ENCODE data around the gene SEMA5A. TPM values are rescaled to one million over a fixed set of nuclear protein-coding genes. Genes with fewer than 3 reads are reported as not detected.

SEMA5A gene
- total and polyA plus RNA-seq, 2 of the 13 experiments (the other 11 are each of a cell fraction or from before 2014, with no cell fraction given), result 0.01 TPM; not detected in 1

GRCh38 chr5:9551567-9552537, 6.0 kb upstream of the SEMA5A start:
- H3K27me3 ChIP-seq (ENCODE audit: control insufficient read depth in 1 of 2, insufficient read depth in 2 of 2, low read length in 2 of 2), result peaks cover 2 to 3% of the 10 kb centered on the region in 2 experiments; a peak in 1 of 5 replicates
- no peaks in the 10 kb centered on the region for H3K36me3 ChIP-seq (replicated peaks in 1 of 2; ENCODE audit: control insufficient read depth in 1 of 2, insufficient read depth in 2 of 2, low read length in 2 of 2)
- H3K9me3 ChIP-seq (ENCODE audit: low read length), result no peaks in the 10 kb centered on the region
- H4K20me1 ChIP-seq (ENCODE audit: insufficient read depth, low read length), result no peaks in the 10 kb centered on the region
- no peaks in the 10 kb centered on the region for H3K4me1 ChIP-seq (ENCODE audit: insufficient read depth, low read length)
- WGBS (ENCODE audit: low lambda C conversion rate), result 13% methylated on average over 4 of the region's 4 CpGs
- no peak overlapping the region for H3K9ac ChIP-seq (ENCODE audit: insufficient read depth, low read depth, low read length)
- ChIA-PET CTCF (ENCODE audit: low intra/inter-chr PET ratio, low total read pairs) (no interaction called here), POLR2A (no interaction called here)
- H3K4me2 ChIP-seq (ENCODE audit: low read depth, low read length), result no peak overlapping the region
- no peak overlapping the region for H3K27ac ChIP-seq (ENCODE audit: extremely low read length, insufficient read depth, low read length)
- no TSS peak for BruUV-seq (replicated peaks)
- intact Hi-C loops (cut with micrococcal nuclease; ENCODE audit: unreplicated experiment) (no loop called here), in situ Hi-C loops (cut with HindIII; ENCODE audit: extremely low pct_ligation_motif_present, low pct_unique_long_range_greater_than_20kb) (no loop called here)
- H2AFZ ChIP-seq (ENCODE audit: low read length), result no peak overlapping the region
- ATAC-seq (no peak), FAIRE-seq (no peak), DNase-seq (ENCODE audit: low spot score) (no peak)
- H3K79me2 ChIP-seq (ENCODE audit: insufficient read depth, low read length), result no peaks in the 10 kb centered on the region
- no peak overlapping the region for H3K4me3 ChIP-seq (replicated peaks in 1 of 3; ENCODE audit: insufficient read depth in 1 of 3, low read depth in 2 of 3, low read length in 3 of 3)
- TF ChIP-seq ZNF460 (CRISPR knock-in tag; IDR thresholded peaks at IDR 0.05; ENCODE audit: borderline replicate concordance) (no peak), ZMYM4 (CRISPR knock-in tag; IDR thresholded peaks at IDR 0.05) (no peak), PCBP1 (IDR thresholded peaks at IDR 0.05; ENCODE audit: borderline replicate concordance, low read depth, low read length) (no peak), KDM5B (CRISPR knock-in tag; IDR thresholded peaks at IDR 0.05; ENCODE audit: borderline replicate concordance) (no peak), ELK4 (CRISPR knock-in tag; IDR thresholded peaks at IDR 0.05; ENCODE audit: borderline replicate concordance) (no peak), TCF12 (IDR thresholded peaks at IDR 0.05) (no peak), TCF12 (CRISPR knock-in tag; IDR thresholded peaks at IDR 0.05) (no peak), ZNF605 (CRISPR knock-in tag; IDR thresholded peaks at IDR 0.05) (no peak), ZNF367 (CRISPR knock-in tag; IDR thresholded peaks at IDR 0.05; ENCODE audit: borderline replicate concordance) (no peak), TBX2 (CRISPR knock-in tag; IDR thresholded peaks at IDR 0.05; ENCODE audit: borderline replicate concordance) (no peak), ZNF740 (CRISPR knock-in tag; IDR thresholded peaks at IDR 0.05) (no peak), BATF2 (CRISPR knock-in tag; IDR thresholded peaks at IDR 0.05) (no peak), ZNF550 (CRISPR knock-in tag; IDR thresholded peaks at IDR 0.05; ENCODE audit: borderline replicate concordance) (no peak), SP2 (CRISPR knock-in tag; IDR thresholded peaks at IDR 0.05) (no peak), CC2D1A (CRISPR knock-in tag; IDR thresholded peaks at IDR 0.05) (no peak), ZNF792 (CRISPR knock-in tag; IDR thresholded peaks at IDR 0.05) (no peak), ZNF251 (CRISPR knock-in tag; IDR thresholded peaks at IDR 0.05) (no peak), PRPF4 (IDR thresholded peaks at IDR 0.05; ENCODE audit: low read depth, low read length, poor library complexity, severe bottlenecking) (no peak), SRSF1 (optimal IDR thresholded peaks at IDR 0.05; ENCODE audit: low read depth, low read length) (no peak)
